Fibroblast of skin of back (primary cell): ENCODE data around the gene CFAP57. TPM values are rescaled to one million over a fixed set of nuclear protein-coding genes. Genes with fewer than 3 reads are reported as not detected.
"Not testable (repeated sequence)": the region's sequence is repeated elsewhere in the genome, so short reads cannot be mapped to it uniquely, and the experiment has no call there.

ENCODE experiments used
- DNase-seq: peaks from one replicate; pipeline ENCODE4 v3.0.0-alpha.2; 2013
- polyA plus RNA-seq, 2 experiments: library from polyadenylated mRNA; unstranded; fragments of 120-200 nt; gene quantifications; one replicate each; pipeline ENCODE4 v1.2.1, GENCODE V29; 2013; ENCODE audit not compliant: insufficient read length in 2 of 2

CFAP57 gene
- 0.11 TPM for polyA plus RNA-seq (2013, experiment 1 of 2; ENCODE audit: insufficient read length)
- polyA plus RNA-seq (2013, experiment 2 of 2; ENCODE audit: insufficient read length) = 0.23 TPM

DNA sequence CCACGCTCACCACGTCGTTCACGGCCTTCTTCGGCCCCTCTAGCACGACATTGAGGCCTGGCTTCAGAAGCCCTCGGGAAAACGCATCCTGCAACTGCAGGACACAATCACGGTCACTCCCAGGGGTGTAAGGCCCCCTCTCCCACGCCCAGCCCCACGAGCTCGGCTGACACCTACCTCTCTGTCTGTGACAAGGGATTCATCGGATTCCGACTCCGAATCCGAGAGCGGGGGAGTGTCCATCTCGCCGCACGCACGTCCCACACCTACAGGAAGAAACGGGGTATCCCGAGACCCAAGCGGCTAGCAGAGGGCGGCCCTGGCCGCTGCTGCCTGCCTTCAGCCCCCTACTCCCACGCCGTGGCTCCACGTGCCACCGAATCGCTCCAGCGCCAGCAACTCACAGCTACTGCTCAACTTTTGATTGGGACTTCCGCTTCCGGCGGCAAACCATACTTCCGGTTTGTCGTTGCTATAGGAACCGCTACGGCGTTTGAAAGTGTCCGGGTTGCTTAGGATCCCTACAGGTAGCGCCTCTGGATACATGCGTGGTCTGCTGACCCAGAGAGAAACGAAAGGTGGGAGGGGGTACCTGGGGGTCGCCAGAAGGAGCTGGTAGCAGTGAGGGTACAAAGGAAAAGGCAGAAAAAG, at the start of gene CFAP57, which contains the start of gene EBNA1BP2:
TSS of gene CFAP57 (plus strand) at position 455 of the 651 bp plus-strand sequence. CDS start 424 bp downstream, outside the sequence.
TSS of gene EBNA1BP2 (minus strand) at position 415 of the 651 bp plus-strand sequence. CDS start at position 243, 172 bp downstream.
- DNase-seq = peak; percentile 94

DNA sequence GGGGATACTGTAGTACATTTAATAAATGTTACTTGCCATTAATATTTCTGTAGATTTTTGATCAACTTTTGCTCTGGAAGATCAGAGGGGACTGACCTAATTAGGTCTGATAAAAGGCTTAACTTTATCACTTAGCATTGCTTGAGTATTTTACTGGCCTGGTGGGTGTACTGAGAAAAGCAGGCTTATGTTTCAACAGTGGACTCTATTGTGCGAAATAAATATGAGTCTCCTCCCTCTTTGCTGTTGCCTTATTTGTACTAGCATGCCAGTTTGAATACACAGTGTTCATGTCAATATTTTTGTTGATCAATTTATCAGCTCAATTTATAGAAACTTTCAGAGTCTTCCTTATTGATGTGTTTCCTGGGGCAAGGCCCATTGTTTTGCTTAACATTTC, 49.1 kb upstream of the CFAP57 start:
- DNase-seq = no peak

DNA sequence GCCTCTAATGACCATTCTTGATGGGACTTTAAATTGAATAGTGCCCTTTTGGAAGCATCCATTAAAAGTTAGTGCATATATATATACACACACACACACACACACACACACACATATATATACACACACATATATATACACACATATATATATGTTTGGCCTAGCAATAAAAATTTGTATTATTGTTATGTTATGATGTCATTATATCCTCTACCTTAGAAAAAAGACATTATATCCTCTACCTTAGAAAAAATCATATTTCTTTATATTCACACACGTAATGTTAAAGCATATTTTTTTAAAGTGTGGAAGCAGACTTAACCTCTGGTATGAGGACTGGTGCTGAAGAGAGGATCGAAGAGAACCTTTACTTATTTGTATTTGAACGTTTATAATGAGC, 43.3 kb upstream of the CFAP57 start:
- no peak for DNase-seq

DNA sequence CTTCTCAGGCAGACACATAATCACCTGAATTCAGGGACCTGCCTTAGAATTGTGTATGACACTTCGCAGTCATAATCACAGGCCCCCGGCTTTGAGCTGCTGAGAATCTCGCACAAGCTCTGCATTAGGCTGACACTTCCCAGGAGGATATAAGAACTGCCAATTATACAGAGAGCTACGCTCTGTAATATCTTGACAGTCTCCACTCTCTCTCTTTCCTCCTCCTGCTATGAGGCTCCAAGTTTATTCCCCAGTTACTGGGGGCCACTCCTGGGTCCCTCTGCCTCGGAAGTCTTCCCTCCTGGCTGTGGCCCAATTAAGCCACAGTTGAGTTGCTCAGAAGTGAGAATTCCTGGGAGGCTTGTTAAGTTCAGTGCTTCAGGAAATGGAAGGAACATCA, 42.7 kb upstream of the CFAP57 start:
- DNase-seq = no peak

DNA sequence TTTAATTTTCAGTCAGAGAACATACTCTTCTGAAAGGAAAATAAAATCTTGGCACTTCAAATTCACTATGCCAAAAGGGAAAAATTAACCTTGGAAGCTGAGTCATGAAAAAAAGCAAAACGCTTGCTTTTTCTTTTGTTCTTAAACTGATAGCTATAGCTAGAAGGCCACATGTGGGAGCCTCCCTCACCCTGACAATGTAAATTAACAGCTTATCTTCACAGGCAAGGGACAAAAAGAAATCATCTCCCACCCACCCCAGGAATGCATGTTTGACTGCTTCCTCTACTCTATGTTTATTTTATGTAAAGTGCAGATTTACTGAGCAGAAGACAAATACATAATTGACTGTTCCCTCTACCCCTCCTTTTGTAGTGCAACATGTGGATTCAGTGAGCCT, 38.1 kb upstream of the CFAP57 start:
- no peak for DNase-seq

DNA sequence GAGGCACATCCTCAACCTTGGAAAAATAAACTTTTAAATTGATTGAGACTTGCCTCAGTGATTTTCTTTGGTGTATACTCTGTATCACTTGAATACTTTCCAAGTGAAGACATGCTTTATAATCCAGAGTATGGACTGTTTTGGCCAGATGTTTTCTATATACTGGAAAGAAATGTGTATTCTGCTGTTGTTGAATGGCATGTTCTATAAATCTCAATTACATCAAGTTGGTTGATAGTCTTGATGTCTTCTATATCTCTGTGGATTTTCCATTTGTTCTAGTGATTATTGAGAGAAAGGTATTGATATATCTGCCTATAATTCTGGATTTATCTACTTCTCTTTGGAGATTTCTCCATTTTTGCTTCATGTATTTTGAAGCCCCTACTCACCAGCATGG, 37.5 kb upstream of the CFAP57 start:
- no peak for DNase-seq

DNA sequence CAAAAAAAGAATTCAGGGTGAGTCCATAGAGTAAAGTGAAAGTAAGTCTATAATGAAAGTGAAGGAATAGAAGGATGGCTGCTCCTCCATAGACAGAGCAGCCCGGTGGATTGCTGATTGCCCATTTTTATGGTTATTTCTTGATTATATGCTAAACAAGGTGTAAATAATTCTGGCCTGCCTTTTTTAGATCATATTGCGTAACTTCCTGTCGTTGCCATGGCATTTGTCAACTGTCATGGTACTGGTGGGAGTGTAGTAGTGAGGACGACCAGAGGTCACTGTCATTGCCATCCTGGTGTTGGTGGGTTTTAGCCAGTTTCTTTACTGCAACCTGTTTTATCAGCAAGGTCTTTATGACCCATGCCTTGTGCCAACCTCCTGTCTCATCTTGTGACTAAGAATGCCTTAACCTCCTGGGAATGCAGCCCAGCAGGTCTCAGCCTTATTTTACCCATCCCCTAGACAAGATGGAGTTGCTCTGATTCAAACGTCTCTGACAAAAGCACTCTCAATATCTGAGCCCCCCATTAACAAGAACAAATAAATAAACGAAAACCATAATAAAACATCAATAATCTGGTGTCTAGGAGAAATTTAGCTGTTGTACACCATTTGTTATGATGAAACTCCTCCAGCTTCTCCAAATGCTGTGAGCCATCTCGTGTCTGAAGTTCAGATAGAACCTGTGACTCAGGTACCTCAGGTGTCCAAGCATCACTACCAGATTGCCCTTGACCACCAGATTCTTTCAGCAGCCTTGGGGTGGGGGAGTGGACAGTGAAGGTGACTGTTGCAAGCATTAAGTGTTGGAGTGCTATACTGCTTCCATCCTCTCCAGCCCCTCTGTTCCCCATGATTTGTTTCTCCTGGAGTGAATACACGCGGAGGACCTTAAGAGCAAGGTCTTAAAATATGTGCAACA, 36.0 kb upstream of the CFAP57 start:
- DNase-seq = no peak

DNA sequence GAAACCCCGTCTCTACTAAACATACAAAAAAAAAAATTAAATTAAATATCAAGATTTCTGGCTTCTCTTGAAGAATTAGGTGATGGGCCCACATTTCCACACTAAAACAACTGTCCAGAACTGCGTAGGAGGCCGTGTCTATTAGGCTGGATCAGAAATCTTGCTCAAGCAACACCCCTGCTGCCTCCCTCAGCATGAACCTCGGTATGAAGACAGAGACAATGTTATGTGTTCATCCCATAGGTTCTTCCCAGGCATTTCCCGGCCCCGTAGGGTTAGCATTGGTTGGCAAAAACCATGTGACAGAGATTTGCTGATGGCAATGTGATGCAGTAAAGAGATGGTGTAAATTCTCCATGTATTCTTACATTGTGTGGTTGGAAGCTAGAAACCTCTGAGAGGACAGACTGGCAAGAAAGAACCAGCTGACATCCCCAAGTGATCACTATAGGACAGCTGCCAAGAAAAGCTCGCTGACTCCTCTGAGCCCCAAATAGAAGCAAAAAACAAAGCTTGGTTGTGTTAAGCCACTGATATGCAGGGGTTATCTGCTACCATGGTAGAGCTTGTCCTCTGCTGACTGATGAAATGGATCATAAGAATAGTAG, 34.6 kb upstream of the CFAP57 start:
- DNase-seq = no peak

DNA sequence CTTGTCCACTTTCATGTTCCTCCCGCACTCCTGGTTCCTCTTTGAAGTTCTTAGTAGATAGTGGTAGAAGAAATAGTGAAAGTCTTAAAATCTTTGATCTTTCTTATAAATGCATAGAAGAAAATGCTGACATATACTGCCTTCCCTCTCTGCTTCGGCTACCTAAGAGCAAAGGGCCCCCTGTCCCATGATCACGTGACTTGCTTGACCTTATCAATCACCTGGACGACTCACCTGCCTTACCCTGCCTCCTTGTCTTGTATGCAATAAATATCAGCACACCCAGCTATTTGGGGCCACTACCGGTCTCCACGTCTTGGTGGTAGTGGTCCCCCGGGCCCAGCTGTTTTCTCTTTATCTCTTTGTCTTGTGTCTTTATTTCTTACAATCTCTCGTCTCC, 32.8 kb upstream of the CFAP57 start:
- DNase-seq = not testable (repeated sequence)

DNA sequence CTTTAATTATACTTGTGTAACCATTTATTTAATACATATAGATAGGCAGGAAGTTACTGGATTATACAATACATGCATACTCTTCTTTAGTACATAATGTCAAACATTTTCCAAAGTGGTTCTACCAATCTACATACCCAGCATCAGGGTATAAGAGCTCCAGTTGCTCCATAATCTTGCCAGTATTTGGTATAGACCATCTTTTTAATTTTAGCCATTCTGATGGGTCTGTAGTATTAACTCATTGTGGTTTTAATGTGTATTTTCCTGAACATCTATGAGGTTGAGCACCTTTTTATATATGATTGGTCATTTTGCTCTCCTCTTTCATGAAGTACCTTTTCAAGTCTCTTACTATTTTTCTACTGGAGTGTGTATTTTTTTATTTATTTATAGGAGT, 32.1 kb upstream of the CFAP57 start:
- DNase-seq = no peak

DNA sequence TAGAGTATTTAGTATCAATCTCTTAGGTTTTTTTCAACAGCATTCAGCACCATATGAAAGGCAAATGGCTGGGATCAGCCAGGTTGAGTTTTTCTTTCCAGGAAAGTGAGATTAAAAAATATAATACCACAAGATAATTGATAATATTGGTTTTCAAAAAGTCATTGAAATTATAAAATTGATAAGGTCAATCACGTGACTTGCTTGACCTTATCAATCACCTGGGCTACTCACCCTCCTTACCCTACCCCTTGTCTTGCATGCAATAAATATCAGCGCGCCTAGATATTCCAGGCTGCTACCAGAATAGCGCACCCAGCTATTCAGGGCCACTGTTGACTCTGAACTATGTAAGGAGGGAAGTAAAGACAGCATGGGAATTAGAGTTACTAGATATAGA, 31.5 kb upstream of the CFAP57 start:
- DNase-seq = no peak

DNA sequence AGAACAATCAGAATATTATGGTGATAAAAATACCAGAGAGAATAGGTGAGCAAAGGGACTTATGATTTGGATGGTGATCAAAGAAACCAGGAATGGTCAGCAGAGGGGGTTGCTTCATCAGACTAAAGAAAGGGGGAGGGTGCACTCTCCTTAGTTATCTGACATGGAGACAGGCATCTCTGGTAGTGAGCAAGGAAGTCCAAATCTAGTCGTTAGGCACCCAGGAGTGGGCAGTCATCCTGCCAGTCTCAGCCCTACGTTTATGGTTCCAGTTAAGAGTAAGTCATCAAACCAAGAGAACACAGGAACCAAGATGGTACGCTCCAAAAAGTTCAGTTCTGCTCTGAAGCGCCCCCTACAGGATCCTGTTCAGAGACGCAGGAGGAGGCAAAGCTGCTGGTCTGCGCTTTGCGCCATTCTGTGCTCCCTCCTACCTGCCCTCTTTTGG, 28.7 kb upstream of the CFAP57 start:
- DNase-seq = no peak

DNA sequence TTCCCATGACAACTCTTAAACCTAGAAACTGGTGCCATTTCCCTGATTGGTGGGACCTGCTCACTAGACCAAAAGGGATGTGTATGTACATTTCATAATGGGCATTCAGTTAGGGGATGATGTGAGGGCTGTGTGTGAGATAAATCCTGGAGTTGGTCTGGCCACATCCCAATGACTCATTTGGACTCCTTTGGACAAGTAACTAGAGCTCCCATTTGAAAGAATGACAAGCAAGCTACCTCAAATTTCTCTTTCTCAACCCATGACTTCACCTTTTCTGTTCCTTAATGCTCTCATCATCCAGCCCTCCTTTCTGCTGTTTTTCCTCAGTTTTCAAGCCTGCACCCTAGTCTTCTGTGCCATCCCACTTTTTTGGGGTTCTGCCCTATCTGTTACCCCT, 27.9 kb upstream of the CFAP57 start:
- peak; percentile 32 for DNase-seq

DNA sequence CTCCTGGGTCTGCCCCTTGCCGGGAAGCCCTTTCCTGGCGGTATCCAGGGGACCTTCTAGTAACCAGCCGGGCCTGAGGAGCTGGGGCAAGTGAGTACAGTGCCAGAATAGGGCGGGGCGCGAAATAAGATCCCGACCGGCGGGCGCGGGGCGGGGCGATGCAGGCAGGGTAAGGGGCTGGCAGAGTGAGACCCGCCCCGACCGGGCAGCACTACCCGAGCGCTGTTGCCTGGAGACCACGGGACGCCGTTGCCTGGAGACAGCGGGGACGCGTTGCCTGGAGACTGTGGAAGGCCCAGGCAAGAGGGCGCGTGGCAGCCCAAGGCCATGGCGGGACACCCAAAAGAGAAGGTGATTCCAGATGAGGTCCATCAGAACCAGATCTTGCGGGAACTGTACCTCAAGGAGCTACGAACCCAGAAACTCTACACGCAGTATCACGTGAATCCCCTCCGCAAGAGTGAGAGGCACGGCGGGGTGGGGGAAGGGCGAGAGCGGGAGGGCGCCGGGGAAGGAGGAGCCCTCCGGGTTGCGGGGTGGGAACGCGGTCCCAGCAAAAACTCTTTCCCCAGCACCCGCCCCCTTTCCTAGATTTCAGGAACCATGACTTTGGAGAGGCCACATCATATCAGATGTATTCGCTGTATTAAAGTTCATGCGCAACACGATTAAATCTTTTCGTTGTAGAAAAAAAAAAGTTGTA, 24.4 kb upstream of the CFAP57 start:
- DNase-seq = peak; percentile 64

DNA sequence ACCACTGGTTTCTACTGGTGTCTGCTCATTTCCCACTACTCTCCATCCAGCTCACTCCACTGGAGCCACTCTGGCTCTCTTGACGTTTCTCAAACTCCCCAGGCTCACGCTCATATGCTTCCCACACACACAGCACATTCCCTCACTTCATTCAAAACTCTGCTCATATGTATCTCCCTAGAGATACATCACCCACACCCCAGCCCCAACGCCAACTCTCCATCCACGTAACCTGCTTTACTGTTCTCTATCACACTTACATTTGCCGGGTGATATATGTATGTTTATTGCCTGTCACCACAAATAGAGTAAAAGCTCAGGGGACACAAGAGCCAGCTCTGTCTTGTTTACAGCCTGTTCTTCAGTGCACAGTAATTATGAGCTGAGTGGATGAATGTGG, 22.2 kb upstream of the CFAP57 start:
- DNase-seq = no peak

DNA sequence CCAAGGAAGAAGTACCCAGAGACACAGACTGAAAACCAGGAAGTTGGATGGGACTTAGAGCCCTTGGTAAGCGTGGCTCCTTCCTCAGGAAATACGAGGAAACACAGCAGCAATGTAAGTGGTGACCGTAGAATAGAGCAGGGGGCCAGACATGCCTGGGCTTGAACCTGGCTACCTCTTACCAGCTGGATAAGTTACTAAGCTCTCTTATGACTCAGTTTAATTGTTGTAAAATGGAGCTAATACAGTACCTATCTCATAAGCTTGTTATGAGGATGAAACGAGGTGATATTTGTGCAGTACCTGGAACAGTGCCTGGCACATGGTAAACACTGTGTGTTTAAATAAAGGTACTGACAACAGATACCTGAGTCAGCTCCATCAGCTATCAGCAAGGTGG, 19.3 kb upstream of the CFAP57 start:
- no peak for DNase-seq

DNA sequence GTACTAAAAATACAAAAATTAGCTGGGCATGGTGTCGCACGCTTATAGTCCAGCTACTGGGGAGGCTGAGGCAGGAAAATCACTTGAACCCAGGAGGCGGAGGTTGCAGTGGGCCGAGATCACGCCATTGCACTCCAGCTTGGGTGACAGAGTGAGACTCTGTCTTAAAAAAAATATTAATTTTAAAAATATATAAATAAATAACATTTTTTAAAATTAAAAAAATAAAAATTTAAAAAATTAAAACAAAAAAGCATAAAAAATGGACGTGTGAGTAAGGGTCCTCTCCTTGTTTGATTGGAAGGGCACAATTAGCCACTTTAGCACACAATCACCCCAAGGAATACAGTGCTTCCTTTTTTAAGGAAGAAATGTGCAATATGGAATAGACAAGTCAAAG, 18.7 kb upstream of the CFAP57 start:
- DNase-seq = no peak

DNA sequence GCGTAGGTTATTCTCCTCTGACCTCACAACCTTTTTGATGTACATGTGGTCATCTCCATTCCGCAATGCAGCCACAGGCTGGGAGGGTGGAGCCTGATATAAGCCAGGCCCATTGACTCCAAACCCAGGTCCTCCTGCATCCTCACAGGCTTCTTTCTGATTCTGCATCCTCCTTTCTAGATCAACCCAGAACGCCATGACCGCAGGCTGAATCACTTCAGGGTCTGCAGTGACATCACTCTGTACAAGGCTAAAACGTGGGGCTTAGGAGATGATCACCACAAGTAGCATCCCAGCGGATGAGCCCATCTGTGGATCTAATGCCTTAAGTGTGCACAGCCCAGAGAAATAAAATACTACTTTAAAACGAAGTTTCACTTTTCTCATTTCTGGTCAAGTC, 16.1 kb upstream of the CFAP57 start:
- DNase-seq = no peak

DNA sequence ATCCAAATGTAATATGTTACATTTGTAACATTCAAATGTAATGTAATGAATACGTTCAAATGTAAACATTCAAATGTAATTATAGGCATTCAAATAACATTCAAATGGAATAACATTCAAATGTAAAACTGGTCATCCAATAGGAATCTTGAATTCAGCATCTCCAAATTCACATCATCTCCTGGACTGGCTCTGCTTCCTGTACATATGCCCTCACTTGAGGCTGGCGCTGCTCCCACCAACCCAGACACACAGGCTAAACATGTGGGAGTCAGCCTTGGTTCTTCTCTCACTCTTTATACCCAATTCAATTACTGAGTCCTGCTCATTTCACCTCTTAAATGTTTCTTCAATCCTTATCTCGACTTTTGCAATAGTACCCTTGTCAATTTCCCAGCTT, 7.0 kb upstream of the CFAP57 start:
- no peak for DNase-seq

DNA sequence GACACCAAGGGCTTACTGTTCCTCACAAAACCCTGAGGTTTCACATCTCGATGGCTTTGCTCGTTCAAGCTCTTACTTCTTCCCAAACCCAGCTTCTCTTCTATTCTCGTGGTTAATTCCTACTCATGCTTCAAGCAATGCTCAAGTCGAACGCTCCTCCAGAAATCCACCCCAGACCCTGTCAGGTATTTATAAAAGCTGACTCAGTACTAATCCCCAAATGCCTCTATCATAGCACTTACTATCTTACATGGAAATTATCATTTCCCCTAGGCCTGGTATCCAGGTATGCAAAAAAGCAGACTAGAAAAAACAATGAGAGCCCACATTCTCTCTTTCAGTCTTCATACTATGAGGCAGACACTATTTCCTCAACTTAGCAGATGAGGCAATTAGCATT, 6.4 kb upstream of the CFAP57 start:
- no peak for DNase-seq

DNA sequence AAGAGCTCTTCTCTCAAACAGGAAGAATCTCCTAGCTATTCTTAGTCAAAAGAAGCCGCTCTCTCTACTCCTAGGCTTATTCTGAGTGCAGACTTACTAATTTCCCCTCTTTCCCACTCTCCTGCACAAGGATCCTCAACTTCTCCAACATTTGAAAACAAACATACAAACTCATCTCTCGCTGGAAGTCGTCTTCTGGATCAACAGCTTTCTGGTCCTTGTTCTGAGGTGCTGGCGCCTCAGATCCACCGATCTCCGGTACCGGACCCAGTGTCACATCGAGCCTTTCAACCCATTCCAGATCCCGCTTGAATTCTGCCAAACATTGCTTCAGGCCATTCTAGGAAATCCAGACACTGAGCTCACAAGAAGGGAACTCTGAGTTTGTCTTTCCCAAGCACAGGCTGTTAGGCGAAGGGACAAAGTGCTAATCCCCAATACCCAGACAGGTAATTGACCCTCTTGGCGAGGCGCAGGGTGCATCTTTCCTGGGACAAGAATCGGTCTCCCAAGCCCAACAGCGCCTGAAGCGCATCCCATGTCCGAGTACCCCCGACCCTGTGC, 736 bp upstream of the CFAP57 start:
- no peak for DNase-seq

DNA sequence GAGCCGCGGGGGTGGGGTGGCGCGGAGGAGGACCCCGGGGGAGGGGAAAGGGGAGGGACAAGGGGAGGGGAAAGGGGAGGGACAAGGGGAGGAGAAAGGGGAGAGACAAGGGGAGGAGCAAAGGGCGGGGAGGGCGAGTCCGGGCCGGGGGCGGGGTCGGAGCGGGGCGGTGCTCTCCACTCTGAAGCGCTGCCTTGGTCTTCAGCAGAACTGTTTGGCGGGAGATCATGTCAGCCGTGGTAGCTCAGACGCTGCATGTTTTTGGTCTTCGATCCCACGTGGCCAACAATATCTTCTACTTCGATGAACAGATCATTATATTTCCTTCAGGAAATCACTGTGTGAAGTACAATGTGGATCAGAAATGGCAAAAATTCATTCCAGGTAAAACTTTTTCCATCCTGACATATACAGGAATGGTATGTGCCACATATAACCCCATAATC, 420 bp downstream of the CFAP57 start:
- DNase-seq = peak; percentile 89
